Sigmoid colon (tissue), 7 donors: ENCODE results near the gene FAM161A. TPM values are rescaled to one million over a fixed set of nuclear protein-coding genes. Genes with fewer than 3 reads are reported as not detected.

Experiments
- DNase-seq: peaks from one replicate; pipeline ENCODE4 v3.0.0-alpha.2; 2019
- H3K27ac ChIP-seq, 4 donors: fragments of 200-600 bp; sonication (generic); one replicate each; pipeline ENCODE4 v1.5.1; 2016 to 2019; ENCODE audit warnings: mild to moderate bottlenecking in 1 of 4
- H3K27me3 ChIP-seq, 3 donors: fragments of 200-600 bp; sonication (generic); one replicate each; pipeline ENCODE4 v1.5.1; 2019; ENCODE audit warnings: mild to moderate bottlenecking in 1 of 3
- H3K36me3 ChIP-seq, 4 donors: fragments of 200-600 bp; sonication (generic); one replicate each; pipeline ENCODE4 v1.5.1; 2016 to 2019
- H3K4me1 ChIP-seq, 4 donors: fragments of 200-600 bp; sonication (generic); one replicate each; pipeline ENCODE4 v1.5.1; 2017 to 2019
- H3K4me3 ChIP-seq, 4 donors: fragments of 200-600 bp; sonication (generic); one replicate each; pipeline ENCODE4 v1.5.1; 2017 to 2019; ENCODE audit warnings: mild to moderate bottlenecking in 2 of 4, moderate library complexity in 1 of 4
- H3K9me3 ChIP-seq, 4 donors: fragments of 200-600 bp in 3 of 4; sonication (generic) in 3 of 4; one replicate each; pipeline versions ENCODE4 v1.5.1 to v1.6.1; 2013 to 2019
- CTCF ChIP-seq, 4 experiments: fragments of 450-650 bp in 3 of 4; fragments of 200-600 bp in 1 of 4; IDR thresholded peaks; one replicate each; pipeline ENCODE4 v1.5.1; 2016 to 2019; ENCODE audit warnings: antibody characterized with exemption in 4 of 4, mild to moderate bottlenecking in 3 of 4, moderate library complexity in 2 of 4
- EP300 ChIP-seq, 4 donors: sonication (generic); formaldehyde crosslinking; IDR thresholded peaks; one replicate each; pipeline ENCODE4 v1.6.1; 2017; ENCODE audit warnings: antibody characterized with exemption in 4 of 4
- POLR2A ChIP-seq, 2 donors: fragments of 450-650 bp; IDR thresholded peaks; one replicate each; pipeline ENCODE4 v1.6.1; 2016; ENCODE audit warnings: antibody characterized with exemption in 2 of 2, mild to moderate bottlenecking in 2 of 2, moderate library complexity in 2 of 2
- POLR2AphosphoS5 ChIP-seq, 4 donors: sonication (generic); formaldehyde crosslinking; IDR thresholded peaks; one replicate each; pipeline ENCODE4 v1.6.1; 2017; ENCODE audit warnings: antibody characterized with exemption in 4 of 4
- WGBS, 2 donors: extraction: QIAGEN DNeasy Blood & Tissue Kit; methylation state at CpG; one replicate each; pipeline ENCODE4 v1.1.7; 2013; 5-methylcytosine and 5-hydroxymethylcytosine counted together
- intact Hi-C: fragments of 100-400 bp; cut with DNase I; formaldehyde crosslinking; loops from one replicate; pipeline ENCODE4 v1.15.1; 2023
- polyA plus RNA-seq, 3 donors: library from polyadenylated mRNA; stranded (reverse); fragments of 200-250 nt; gene quantifications; one replicate each; pipeline ENCODE4 v1.2.3, GENCODE V29; 2013
- total RNA-seq, 4 donors: library from RNA; depleted of rRNA; stranded (reverse); fragments of >200 nt; gene quantifications; one replicate each; pipeline ENCODE4 v1.1.0, GENCODE V29; 2016
- donor health status: healthy with polysubstance abuse.
- donor health status: Bipolar disorder and iron deficiency.
- donor health status: healthy.

FAM161A gene
- total and polyA plus RNA-seq, 7 donors, result 0.46 to 4.1 (median 1.8) TPM

GRCh38 chr2:61792355-61792890 is 61.4 kb downstream of the FAM161A start:
- H3K27ac ChIP-seq, result no peak overlapping the region
- intact Hi-C loops, result no loop called here
- no peaks in the 10 kb centered on the region for H3K36me3 ChIP-seq
- H3K4me1 ChIP-seq, result peaks cover 0 to 6% (median 5%) of the 10 kb centered on the region in 4 donors
- 91 to 93% methylated on average over 4 of the region's 4 CpGs for WGBS, 2 donors
- no peak overlapping the region for H3K4me3 ChIP-seq
- H3K9me3 ChIP-seq, result no peaks in the 10 kb centered on the region
- TF ChIP-seq CTCF (IDR thresholded peaks at IDR 0.05) (no peak), POLR2AphosphoS5 (IDR thresholded peaks at IDR 0.05) (no peak), EP300 (IDR thresholded peaks at IDR 0.05) (no peak), POLR2A (IDR thresholded peaks at IDR 0.05) (no peak)
- no peak for DNase-seq
- no peaks in the 10 kb centered on the region for H3K27me3 ChIP-seq

- no peak overlapping the region for H3K4me3 ChIP-seq
- H3K27me3 ChIP-seq, result no peaks in the 10 kb centered on the region
- TF ChIP-seq POLR2A (IDR thresholded peaks at IDR 0.05) (no peak), POLR2AphosphoS5 (IDR thresholded peaks at IDR 0.05) (no peak), EP300 (IDR thresholded peaks at IDR 0.05) (no peak), CTCF (IDR thresholded peaks at IDR 0.05) (no peak)
- no peaks in the 10 kb centered on the region for H3K36me3 ChIP-seq
- no peaks in the 10 kb centered on the region for H3K9me3 ChIP-seq
- DNase-seq, result no peak
- 79 to 82% methylated on average over 8 of the region's 8 CpGs for WGBS, 2 donors
- no peak overlapping the region for H3K27ac ChIP-seq
- intact Hi-C loops, result no loop called here
- H3K4me1 ChIP-seq, result peaks cover 0 to 6% (median 5%) of the 10 kb centered on the region in 4 donors
Measured at GRCh38 chr2:61789807-61790602, 63.9 kb downstream of the FAM161A start.

- H3K9me3 ChIP-seq, result no peaks in the 10 kb centered on the region
- no peak overlapping the region for H3K4me3 ChIP-seq
- 74 to 89% methylated on average over 4 of the region's 4 CpGs for WGBS, 2 donors
- no peak for TF ChIP-seq EP300 (IDR thresholded peaks at IDR 0.05)
- TF ChIP-seq POLR2AphosphoS5 (IDR thresholded peaks at IDR 0.05), result no peak
- TF ChIP-seq POLR2A (IDR thresholded peaks at IDR 0.05), result no peak
- no peak for TF ChIP-seq CTCF (IDR thresholded peaks at IDR 0.05)
- no peaks in the 10 kb centered on the region for H3K4me1 ChIP-seq
- H3K36me3 ChIP-seq, result no peaks in the 10 kb centered on the region
- no peaks in the 10 kb centered on the region for H3K27me3 ChIP-seq
- intact Hi-C loops, result no loop called here
- no peak overlapping the region for H3K27ac ChIP-seq
- no peak for DNase-seq
Measured at GRCh38 chr2:61787941-61788563, 65.8 kb downstream of the FAM161A start.

- Histone ChIP-seq H3K9me3 (no peaks in the 10 kb centered on the region), H3K36me3 (no peaks in the 10 kb centered on the region), H3K4me3 (no peak overlapping the region), H3K27me3 (no peaks in the 10 kb centered on the region), H3K4me1 (no peaks in the 10 kb centered on the region), H3K27ac (no peak overlapping the region)
- intact Hi-C loops, result no loop called here
- TF ChIP-seq CTCF (IDR thresholded peaks at IDR 0.05) (no peak), POLR2A (IDR thresholded peaks at IDR 0.05) (no peak), POLR2AphosphoS5 (IDR thresholded peaks at IDR 0.05) (no peak), EP300 (IDR thresholded peaks at IDR 0.05) (no peak)
- 82 to 88% methylated on average over 2 of the region's 2 CpGs for WGBS, 2 donors
- DNase-seq, result no peak
Measured at GRCh38 chr2:61786876-61787275, 67.0 kb downstream of the FAM161A start.
